Keratinocyte (primary cell): Measurements from ENCODE around the gene ANKFY1.

Source experiments
- CTCF ChIP-seq, 3 experiments: IDR thresholded peaks in 1 of 3; conservative IDR thresholded peaks in 1 of 3; optimal IDR thresholded peaks in 1 of 3; 2 replicates in 2 of 3; 3 replicates in 1 of 3; pipeline versions ENCODE3 to v1.5.1; 2011; ENCODE audit warnings: low read length in 3 of 3, mild to moderate bottlenecking in 3 of 3, moderate library complexity in 2 of 3, control low read depth in 1 of 3, inconsistent platforms in 1 of 3; ENCODE audit not compliant: insufficient read depth in 2 of 3; ENCODE audit errors: extremely low read depth in 1 of 3
- EZH2 ChIP-seq: IDR thresholded peaks from one replicate; pipeline ENCODE4 v1.6.1; 2012; ENCODE audit warnings: inconsistent platforms, mild to moderate bottlenecking, low read length, moderate library complexity

DNA sequence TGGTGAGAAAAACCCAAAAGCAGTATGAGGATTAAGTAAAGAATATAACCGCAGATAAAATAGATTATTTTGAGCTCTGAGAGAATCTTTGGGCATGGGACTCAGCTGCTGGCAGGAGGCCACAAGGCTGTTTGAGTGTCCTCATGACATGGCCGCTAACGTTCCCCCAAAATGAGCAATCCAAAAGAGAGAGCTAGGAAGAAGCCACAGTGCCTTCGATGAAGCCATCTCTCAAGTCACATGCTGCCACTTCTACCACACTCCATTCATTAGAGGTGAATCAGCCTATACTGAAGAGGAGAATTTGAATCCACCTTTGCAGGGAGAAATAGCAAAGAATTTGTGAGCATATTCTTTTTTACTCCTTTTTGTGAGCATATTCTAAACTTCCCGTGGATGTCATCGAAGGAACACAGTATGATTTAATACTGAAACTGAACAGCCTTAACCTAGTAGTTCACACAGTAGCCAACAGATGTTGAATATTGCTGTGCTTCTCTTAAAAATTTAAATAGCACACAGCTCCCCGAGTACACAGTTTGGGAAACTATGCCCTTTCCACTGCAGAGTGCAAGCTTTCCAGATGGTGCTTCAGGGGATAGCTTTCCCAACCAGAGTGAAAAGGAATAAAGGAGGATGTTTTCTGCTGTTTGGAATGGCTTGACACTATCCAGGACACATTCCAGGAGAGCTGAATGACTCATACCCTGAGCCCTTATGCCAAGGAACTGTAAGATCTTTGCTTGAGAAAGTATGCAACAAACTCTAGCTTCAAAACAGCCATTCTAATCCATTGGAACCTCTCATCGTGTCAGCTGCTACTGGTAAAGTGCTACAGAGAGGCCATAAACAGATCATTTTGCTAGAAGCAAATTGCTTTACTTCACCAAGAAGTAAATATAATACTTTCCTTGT is 33.9 kb downstream of the ANKFY1 start:
- TF ChIP-seq CTCF (optimal IDR thresholded peaks at IDR 0.05 in 1 of 3, IDR thresholded peaks at IDR 0.05 in 1 of 3, conservative IDR thresholded peaks at IDR 0.05 in 1 of 3; ENCODE audit: extremely low read depth in 1 of 3, insufficient read depth in 2 of 3, low read length in 3 of 3) (no peak), EZH2 (no peak)
